Glutamatergic neuron (in vitro differentiated cells): ENCODE results near the gene CMTM3. TPM values are rescaled to one million over a fixed set of nuclear protein-coding genes. Genes with fewer than 3 reads are reported as not detected.
A peak's percentile ranks its signal among the peaks of the same experiment; 100 is the strongest.

Experiments used
- DNase-seq: peaks from one replicate; pipeline ENCODE4 v3.0.0; 2022
- H3K27ac Mint-ChIP-seq: one replicate; pipeline ENCODE4 v1.8.0; 2020; ENCODE audit warnings: mild to moderate bottlenecking, mixed read lengths, inconsistent platforms; ENCODE audit not compliant: unreplicated experiment
- H3K27me3 Mint-ChIP-seq: one replicate; pipeline ENCODE4 v1.8.0; 2020; ENCODE audit warnings: mild to moderate bottlenecking, moderate library complexity, mixed read lengths, inconsistent platforms; ENCODE audit not compliant: unreplicated experiment
- H3K36me3 Mint-ChIP-seq: one replicate; pipeline ENCODE4 v1.8.0; 2020; ENCODE audit warnings: mild to moderate bottlenecking, mixed read lengths, inconsistent platforms; ENCODE audit not compliant: unreplicated experiment
- H3K4me1 Mint-ChIP-seq: one replicate; pipeline ENCODE4 v1.8.0; 2020; ENCODE audit warnings: mild to moderate bottlenecking, low read depth, mixed read lengths, inconsistent platforms; ENCODE audit not compliant: unreplicated experiment
- H3K4me3 Mint-ChIP-seq: one replicate; pipeline ENCODE4 v1.8.0; 2020; ENCODE audit warnings: mild to moderate bottlenecking, mixed read lengths, inconsistent platforms; ENCODE audit not compliant: unreplicated experiment
- H3K9me3 Mint-ChIP-seq: one replicate; pipeline ENCODE4 v1.8.0; 2020; ENCODE audit warnings: mild to moderate bottlenecking, moderate library complexity, mixed read lengths, inconsistent platforms; ENCODE audit not compliant: unreplicated experiment
- CTCF ChIP-seq: fragments of 200-600 bp; sonication (generic); IDR thresholded peaks from one replicate; pipeline ENCODE4 v1.5.0; 2021; ENCODE audit not compliant: partially characterized antibody, unreplicated experiment
- long read RNA-seq: library from polyadenylated mRNA; unstranded; transcript quantifications from one replicate; pipeline ENCODE4 v2.0.0, GENCODE V29; 2020; ENCODE audit not compliant: unreplicated experiment
- total RNA-seq: library from RNA; stranded (reverse); fragmentation: NEBNext Ultra II Directional; extraction: Animal tissue kit (Norgen Biotek cat#: 25700); gene quantifications from one replicate; pipeline ENCODE4 v1.2.1, GENCODE V29; 2021; ENCODE audit not compliant: unreplicated experiment

CMTM3 gene, protein sequence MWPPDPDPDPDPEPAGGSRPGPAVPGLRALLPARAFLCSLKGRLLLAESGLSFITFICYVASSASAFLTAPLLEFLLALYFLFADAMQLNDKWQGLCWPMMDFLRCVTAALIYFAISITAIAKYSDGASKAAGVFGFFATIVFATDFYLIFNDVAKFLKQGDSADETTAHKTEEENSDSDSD
- total RNA-seq, result 45.8 TPM
- long read RNA-seq, transcript CMTM3-214 (5 exons, 1,934 nt), result major isoform, 37 of 49 reads
- long read RNA-seq, partial matches to known transcripts, result 2 of 49 reads
- long read RNA-seq, other reads (novel, unspliced or antisense), result 7 of 49 reads

DNA sequence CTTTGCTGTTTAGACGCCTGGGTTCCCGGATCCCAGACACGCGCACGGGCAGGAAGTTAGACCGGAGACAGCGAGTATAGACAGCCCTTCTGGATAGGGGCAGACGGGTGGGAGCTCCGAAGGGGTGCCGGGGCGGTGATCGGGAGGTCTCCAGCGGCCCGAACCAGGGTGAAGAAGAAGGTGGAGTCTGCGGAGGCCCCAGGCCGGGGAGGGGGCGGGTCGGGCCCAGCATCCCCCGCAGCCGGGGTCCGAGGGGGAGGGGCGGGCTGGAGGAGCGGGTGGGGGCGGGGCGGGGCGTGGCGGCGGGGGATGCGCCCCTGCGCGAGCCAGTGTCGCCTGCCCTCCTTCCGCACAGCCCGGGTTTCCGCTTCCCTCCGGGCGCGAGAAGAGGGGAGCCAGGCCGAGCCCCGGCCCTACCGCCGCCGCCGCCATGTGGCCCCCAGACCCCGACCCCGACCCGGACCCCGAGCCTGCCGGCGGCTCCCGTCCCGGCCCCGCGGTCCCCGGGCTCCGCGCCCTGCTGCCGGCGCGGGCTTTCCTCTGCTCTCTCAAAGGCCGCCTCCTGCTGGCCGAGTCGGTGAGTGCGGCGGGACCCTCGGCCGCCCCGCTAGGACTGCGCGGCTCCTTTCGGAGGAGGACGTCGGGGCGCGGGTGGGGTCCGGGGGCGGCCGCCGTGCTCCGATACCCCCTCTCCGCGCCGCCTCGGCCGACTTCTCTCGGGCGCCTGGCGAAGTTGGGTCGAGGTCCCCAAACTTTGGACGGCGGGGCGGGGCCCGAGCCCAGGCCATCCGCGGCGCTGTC, at the start of gene CMTM3:
CMTM3 (plus strand) TSS at position 329 of the 801 bp plus-strand sequence; CDS start at position 431, 102 bp downstream.
- peaks cover 5% of the 10 kb centered on the region for H3K9me3 Mint-ChIP-seq
- peak within 1 kb of the TSS; percentile 90 for H3K27ac Mint-ChIP-seq
- peak within 1 kb of the TSS; percentile 89 for H3K4me3 Mint-ChIP-seq
- peak; percentile 96 for TF ChIP-seq CTCF
- H3K27me3 Mint-ChIP-seq, result peaks cover 15% of the 10 kb centered on the region
- H3K36me3 Mint-ChIP-seq, result no peaks in the 10 kb centered on the region
- peaks cover 15% of the 10 kb centered on the region for H3K4me1 Mint-ChIP-seq
- peak; percentile 87 for DNase-seq

GRCh38 chr16:66560107-66560506, 44.4 kb upstream of the CMTM3 start:
- peaks cover 2% of the 10 kb centered on the region for H3K9me3 Mint-ChIP-seq
- TF ChIP-seq CTCF, result no peak
- no peaks in the 10 kb centered on the region for H3K36me3 Mint-ChIP-seq
- no peaks in the 10 kb centered on the region for H3K27me3 Mint-ChIP-seq
- H3K4me3 Mint-ChIP-seq, result no peak overlapping the region
- no peak overlapping the region for H3K27ac Mint-ChIP-seq
- peaks cover 2% of the 10 kb centered on the region for H3K4me1 Mint-ChIP-seq
- no peak for DNase-seq

- Mint-ChIP-seq H3K9me3 (peaks cover 2% of the 10 kb centered on the region), H3K27me3 (no peaks in the 10 kb centered on the region), H3K27ac (no peak overlapping the region), H3K4me1 (peaks cover 2% of the 10 kb centered on the region), H3K36me3 (no peaks in the 10 kb centered on the region), H3K4me3 (no peak overlapping the region)
- DNase-seq, result no peak
- no peak for TF ChIP-seq CTCF
Measured at GRCh38 chr16:66561381-66562080, 43.0 kb upstream of the CMTM3 start.

DNA sequence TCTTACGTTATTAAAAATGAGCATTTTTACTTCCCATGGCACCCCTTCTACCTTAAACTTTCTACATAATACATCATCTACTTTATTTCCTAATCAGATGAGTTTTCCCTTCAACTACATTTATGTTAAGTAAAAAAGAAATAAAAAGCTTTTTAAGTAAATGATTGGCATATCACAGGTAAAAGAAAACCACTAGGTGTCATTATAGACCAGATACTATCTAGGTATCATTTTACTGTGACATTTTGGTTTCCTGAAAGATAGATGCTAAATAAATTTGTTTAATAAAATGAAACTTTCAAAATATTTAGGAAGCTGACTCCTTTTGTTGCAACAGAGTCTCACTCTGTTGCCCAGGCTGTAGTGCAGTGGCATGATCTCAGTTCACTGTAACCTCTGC, 42.1 kb upstream of the CMTM3 start:
- no peak for DNase-seq
- peaks cover 2% of the 10 kb centered on the region for H3K4me1 Mint-ChIP-seq
- H3K4me3 Mint-ChIP-seq, result no peak overlapping the region
- no peaks in the 10 kb centered on the region for H3K36me3 Mint-ChIP-seq
- peaks cover 2% of the 10 kb centered on the region for H3K9me3 Mint-ChIP-seq
- no peak overlapping the region for H3K27ac Mint-ChIP-seq
- H3K27me3 Mint-ChIP-seq, result no peaks in the 10 kb centered on the region
- no peak for TF ChIP-seq CTCF
